LNCAP (cell line): ENCODE measurements around the gene RNF11.

Experiments used
- TF ChIP-seq, protein P1 (sequence below): fragments of 450-650 bp; IDR thresholded peaks from 2 replicates; pipeline ENCODE4 v1.5.1; 2017; ENCODE audit warnings: mild to moderate bottlenecking

The RNF11 gene

DNA sequence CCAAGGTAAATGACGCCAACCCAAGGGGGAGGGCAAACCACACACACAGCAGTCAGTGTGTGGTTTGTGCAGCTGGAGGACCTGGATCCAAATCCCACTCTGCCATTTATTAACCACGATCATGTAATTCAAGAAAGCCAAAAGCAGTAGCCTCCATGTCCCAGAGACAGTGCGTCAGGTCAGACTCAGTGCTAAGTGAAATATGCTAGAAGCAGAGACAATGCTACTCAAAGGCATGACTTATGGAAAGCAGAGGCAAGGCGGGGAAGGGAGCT lies 80.7 kb downstream of the RNF11 start:
- TF ChIP-seq, protein P1, sequence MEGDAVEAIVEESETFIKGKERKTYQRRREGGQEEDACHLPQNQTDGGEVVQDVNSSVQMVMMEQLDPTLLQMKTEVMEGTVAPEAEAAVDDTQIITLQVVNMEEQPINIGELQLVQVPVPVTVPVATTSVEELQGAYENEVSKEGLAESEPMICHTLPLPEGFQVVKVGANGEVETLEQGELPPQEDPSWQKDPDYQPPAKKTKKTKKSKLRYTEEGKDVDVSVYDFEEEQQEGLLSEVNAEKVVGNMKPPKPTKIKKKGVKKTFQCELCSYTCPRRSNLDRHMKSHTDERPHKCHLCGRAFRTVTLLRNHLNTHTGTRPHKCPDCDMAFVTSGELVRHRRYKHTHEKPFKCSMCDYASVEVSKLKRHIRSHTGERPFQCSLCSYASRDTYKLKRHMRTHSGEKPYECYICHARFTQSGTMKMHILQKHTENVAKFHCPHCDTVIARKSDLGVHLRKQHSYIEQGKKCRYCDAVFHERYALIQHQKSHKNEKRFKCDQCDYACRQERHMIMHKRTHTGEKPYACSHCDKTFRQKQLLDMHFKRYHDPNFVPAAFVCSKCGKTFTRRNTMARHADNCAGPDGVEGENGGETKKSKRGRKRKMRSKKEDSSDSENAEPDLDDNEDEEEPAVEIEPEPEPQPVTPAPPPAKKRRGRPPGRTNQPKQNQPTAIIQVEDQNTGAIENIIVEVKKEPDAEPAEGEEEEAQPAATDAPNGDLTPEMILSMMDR, result no peak

DNA sequence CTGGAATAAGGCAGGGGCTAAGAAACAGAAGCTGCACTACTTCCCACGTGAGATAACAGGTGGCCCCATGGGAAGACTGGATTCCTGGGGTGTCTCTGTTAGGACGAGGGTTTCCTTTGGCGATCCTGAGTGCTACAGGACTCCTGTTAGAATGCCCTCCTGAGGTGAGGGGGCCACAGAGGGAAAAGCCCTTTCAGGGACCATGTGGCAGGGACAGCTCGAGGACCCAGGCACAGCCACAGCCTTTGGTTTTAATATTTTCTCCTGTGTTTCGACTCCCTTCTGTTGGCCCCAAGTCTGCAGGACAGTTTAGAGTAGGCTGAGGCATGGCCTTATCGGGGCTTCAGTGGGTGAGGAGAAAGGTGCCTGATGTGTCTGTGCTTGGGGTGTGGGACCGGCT lies 81.7 kb downstream of the RNF11 start:
- TF ChIP-seq, protein P1, result no peak

- TF ChIP-seq, protein P1, result no peak
Observed at GRCh38 chr1:51320967-51321923, 85.2 kb downstream of the RNF11 start.

- TF ChIP-seq, protein P1, result no peak
Observed at GRCh38 chr1:51321924-51322280, 85.8 kb downstream of the RNF11 start.

DNA sequence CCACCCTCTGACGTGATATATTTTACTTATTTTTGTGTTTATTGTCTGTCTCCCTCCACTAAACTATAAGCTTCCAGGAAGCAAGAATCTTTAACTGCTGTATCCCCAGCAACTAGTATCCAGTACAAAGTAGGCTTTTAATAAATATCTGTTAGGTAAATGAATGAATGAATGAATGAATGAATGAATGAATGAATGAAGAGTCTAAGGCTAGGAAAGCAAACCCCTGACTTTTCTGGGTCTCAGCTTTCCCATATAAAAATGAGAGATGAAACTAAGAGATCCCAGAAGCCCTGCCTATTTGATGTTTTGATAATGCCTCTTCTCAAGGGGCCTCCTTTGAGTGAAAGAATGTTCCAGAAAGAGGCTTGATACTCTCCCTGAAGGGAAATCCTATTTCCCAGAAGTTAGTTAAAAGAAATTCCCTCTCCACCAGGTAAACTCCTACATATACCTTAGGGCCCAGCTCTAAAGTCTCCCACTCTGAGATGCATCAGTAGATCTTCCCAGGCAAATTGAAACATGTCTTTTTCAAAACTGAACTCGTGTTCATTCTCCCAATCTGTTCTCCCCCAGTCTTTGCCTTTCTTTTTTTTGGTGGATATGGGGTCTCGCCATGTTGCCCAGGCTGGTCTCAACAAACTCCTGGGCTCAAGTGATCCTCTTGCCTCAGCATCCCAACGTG lies 86.5 kb downstream of the RNF11 start:
- TF ChIP-seq, protein P1, result no peak
